Measurements from ENCODE around the gene CCL13.

The CCL13 gene

GRCh38 chr17:34386697-34387550 lies 30.6 kb downstream of the CCL13 start:
- DNase-seq = peak; percentile 53

DNA sequence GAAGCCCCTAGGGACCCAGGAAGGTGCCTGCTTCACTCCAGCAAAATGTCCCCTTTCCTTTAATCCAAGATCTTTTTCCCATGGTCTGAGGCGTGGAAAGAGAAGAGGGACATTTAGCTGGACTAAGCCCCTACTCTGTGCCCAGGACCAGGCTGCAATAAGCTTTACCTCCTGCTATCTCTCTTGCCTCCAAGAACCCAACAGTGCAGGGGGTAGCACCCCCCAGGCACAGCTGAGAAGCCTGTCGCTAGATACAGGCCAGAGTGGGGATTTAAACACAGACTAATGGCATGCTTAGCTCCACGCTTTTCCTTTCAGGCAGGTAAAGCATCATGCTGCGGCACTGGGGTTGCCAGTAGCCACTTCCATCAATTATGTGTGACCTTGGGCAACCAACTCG lies 31.3 kb downstream of the CCL13 start:
- no peak for DNase-seq

DNA sequence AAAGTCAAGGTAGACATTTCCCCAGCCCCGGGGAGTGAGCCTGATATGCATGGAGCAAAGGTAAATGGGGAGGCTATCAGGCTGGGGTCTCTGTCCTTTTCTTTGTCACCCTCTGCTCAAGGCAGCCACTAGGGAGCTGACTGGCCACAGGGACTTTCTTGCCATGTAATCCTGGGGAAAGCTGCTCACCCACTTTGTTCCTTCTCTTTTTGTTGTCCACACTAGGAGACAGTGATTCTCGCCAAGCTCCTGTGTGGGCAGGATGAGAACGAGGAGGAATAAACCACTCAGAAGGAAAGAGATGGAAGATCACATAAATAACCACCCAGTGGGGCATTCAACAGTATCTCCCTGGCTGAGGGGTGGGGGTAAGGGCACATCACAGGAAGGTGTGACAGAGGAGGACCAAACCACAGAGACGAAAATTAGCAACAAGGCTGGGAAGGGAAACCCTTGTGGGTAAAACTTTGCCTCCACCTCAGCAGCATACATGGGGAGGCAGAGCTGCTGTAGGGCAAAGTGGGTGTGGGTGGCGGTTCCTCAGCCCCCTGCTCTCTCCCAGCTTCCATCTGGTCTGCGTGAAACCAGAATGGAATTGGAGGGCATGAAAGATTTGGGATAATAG lies 33.0 kb downstream of the CCL13 start:
- DNase-seq = no peak

- DNase-seq = no peak
These were observed 34.4 kb downstream of the CCL13 start for GRCh38 chr17:34390649-34391048.

DNA sequence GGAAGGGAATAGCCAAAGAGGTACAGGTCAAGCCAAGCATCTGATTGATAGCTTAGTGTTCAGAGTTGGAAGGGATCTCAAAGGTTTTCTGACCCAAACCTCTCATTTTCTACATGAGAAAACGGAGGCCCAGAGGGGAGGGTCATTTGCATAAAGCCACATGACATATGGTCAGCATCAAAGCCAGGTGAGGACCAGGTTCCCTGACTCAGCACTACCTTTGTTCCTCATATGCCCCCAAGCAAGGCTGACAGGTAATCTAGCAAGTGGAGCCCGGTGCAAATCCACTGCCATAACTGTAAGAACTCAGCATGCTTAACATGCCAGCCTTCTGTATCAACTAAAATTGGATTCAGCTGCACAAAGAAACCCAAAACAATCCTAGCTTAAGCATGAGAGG lies 35.0 kb downstream of the CCL13 start:
- no peak for DNase-seq

DNA sequence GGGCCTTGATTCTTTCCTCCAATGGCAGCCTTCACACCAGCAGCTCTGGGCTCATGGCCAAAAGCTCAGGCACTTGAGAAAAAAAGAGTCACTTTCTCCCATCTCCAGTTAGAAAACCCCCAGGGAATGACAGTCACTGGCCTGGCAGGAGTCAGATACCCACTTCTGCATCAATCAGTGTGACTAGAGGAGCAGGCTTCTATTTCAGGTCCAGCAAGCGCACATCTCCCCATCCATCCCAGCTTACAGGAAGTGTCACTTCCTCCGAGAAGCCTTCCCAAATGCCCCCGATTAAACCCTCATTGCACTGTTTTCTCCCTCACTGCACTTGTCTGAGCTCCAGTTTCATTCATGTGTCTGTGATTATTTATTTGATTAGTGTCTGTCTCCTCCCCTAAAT lies 37.1 kb downstream of the CCL13 start:
- no peak for DNase-seq

DNA sequence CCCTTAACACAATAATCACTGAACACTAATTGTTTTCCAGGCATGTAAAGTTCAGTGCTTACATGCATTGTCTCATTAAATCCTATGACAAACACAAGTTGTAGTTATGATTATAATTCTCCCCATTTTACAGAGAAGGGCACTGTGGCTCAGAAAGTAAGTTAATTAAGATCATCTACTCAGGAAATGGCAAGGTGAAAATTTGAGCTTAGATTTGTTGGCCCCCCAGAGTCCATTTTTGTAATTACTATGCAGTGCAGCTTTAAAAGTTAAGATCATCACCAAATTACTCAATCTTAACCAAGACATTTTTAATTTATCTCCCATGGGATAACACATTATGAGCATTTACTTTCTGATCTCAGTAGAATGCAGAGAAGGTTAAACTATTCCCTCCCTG lies 41.0 kb downstream of the CCL13 start:
- DNase-seq = no peak

DNA sequence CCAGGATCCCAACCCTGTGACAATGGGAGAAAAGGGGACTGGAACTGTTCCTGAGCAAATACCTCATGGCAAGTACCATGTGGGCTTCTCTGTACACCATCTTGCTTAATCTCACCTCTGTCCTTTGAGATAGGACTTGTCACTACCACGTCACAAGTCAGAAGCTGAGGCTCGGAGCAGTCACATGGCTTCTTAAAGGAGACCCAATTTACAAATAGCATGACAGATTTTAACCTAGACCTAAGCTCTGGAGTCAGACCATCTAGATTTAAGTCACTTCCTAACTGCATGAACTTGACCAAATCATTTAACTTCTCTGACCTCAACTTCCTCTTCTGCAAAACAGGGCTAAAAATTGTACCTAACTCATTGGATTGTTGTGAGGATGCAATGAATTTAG lies 42.7 kb downstream of the CCL13 start:
- peak; percentile 79 for DNase-seq

- DNase-seq = no peak
These were observed 43.4 kb downstream of the CCL13 start for GRCh38 chr17:34399725-34400124.

DNA sequence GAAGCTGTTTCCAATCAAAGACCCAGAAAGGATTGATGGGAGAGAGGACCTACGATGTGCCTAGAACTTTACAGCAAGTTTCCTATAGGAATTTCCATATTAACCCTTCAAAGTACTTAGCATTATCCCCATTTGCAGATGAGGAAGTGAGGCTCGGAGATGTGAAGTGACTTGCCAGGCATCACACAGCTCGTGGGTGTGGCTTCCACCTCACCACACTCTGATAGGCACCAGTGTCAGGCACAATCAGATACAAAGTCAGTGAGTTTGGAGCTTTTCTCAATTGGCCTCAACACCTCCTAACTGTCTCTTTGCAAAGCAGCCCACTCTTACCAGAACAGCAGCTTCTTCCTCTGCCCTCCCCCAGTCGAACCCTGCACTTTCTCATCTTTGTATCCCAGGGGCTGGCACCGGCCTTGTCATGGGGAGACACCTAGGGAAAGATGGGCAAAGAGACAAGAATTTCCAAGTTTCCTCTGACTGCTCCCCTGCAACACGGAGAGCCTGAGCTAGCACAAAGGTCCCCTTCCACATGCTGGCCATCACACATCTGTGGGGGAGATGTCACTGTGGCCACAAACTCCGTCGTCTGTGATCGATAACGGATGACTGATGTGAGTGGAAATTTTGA lies 44.1 kb downstream of the CCL13 start:
- DNase-seq = no peak

- no peak for DNase-seq
These were observed 44.9 kb downstream of the CCL13 start for GRCh38 chr17:34401165-34401564.

DNA sequence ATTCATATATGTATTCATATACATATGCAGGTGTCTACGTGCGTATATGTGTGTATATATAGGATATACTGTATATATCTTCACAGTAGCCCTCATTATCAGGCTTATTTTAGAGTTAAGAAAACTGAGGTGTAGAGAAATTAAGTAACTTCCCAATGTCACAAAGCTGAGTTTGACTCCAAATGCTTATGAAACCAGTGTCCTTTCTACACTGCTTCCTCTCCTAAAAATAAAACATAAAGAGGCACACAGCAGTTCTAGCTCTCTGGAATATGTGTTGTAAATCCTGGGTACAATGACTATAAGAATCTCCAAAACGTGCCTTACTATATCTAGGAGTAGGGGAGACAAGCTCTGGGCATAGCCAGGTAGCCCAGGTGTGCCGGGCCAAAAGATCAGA lies 46.7 kb downstream of the CCL13 start:
- DNase-seq = no peak

GRCh38 chr17:34406226-34406625 lies 49.9 kb downstream of the CCL13 start:
- no peak for DNase-seq

Data from OCI-M1 (cell line).